AG10803 (cell line): ENCODE data around the gene COL4A6.
"Not testable (repeated sequence)": the region's sequence is repeated elsewhere in the genome, so short reads cannot be mapped to it uniquely, and the experiment has no call there.

Experiments used
- DNase-seq: peaks from one replicate; pipeline ENCODE4 v3.0.0; 2010; ENCODE audit warnings: low read depth
- H3K4me3 ChIP-seq: 2 replicates; pipeline ENCODE4 v1.5.1; 2011; ENCODE audit warnings: mild to moderate bottlenecking, low read length, control low read depth
- CTCF ChIP-seq: conservative IDR thresholded peaks from 2 replicates; pipeline ENCODE4 v1.5.1; 2011; ENCODE audit warnings: mild to moderate bottlenecking, low read length, control low read depth, inconsistent platforms

The COL4A6 gene

GRCh38 chrX:108380222-108380621, 58.0 kb downstream of the COL4A6 start:
- no peak overlapping the region for H3K4me3 ChIP-seq
- DNase-seq, result no peak
- TF ChIP-seq CTCF, result no peak

GRCh38 chrX:108376821-108377220, 61.4 kb downstream of the COL4A6 start:
- not testable (repeated sequence) for H3K4me3 ChIP-seq, DNase-seq

GRCh38 chrX:108375591-108375990, 62.6 kb downstream of the COL4A6 start:
- DNase-seq, H3K4me3 ChIP-seq: not testable (repeated sequence)

- H3K4me3 ChIP-seq, result no peak overlapping the region
- TF ChIP-seq CTCF, result no peak
- DNase-seq, result no peak
Observed at GRCh38 chrX:108366644-108367406, 71.4 kb downstream of the COL4A6 start.

GRCh38 chrX:108362026-108362425, 76.2 kb downstream of the COL4A6 start:
- no peak overlapping the region for H3K4me3 ChIP-seq
- DNase-seq, result no peak
- TF ChIP-seq CTCF, result no peak

- no peak for TF ChIP-seq CTCF
- DNase-seq, result no peak
- no peak overlapping the region for H3K4me3 ChIP-seq
Observed at GRCh38 chrX:108361316-108361715, 76.9 kb downstream of the COL4A6 start.

- TF ChIP-seq CTCF, result no peak
- DNase-seq, result no peak
- no peak overlapping the region for H3K4me3 ChIP-seq
Observed at GRCh38 chrX:108359806-108360602, 78.2 kb downstream of the COL4A6 start.

GRCh38 chrX:108353452-108353851, 84.8 kb downstream of the COL4A6 start:
- H3K4me3 ChIP-seq, result no peak overlapping the region
- no peak for DNase-seq
- no peak for TF ChIP-seq CTCF
